ENCODE measurements around the gene SOHLH1. TPM values are rescaled to one million over a fixed set of nuclear protein-coding genes. Genes with fewer than 3 reads are reported as not detected.

SOHLH1 gene
- total and polyA plus RNA-seq, 2 of the 13 experiments (the other 11 are each of a cell fraction or from before 2014, with no cell fraction given) = 0.15 TPM

GRCh38 chr9:135695642-135696041, 3.6 kb downstream of the SOHLH1 start:
- FAIRE-seq = no peak
- Histone ChIP-seq H3K4me3 (replicated peaks in 1 of 3; ENCODE audit: insufficient read depth in 1 of 3, low read depth in 2 of 3, low read length in 3 of 3) (no peak overlapping the region), H4K20me1 (ENCODE audit: insufficient read depth, low read length) (0 out of 2 replicates have a peak, but pooled peaks cover 4% of the 10 kb centered on the region), H3K27ac (ENCODE audit: extremely low read length, insufficient read depth, low read length) (no peak overlapping the region), H3K36me3 (replicated peaks in 1 of 2; ENCODE audit: control insufficient read depth in 1 of 2, insufficient read depth in 2 of 2, low read length in 2 of 2) (no peaks in the 10 kb centered on the region), H3K4me2 (ENCODE audit: low read depth, low read length) (no peak overlapping the region), H3K79me2 (ENCODE audit: insufficient read depth, low read length) (no peaks in the 10 kb centered on the region), H3K9me3 (ENCODE audit: low read length) (no peaks in the 10 kb centered on the region), H3K27me3 (ENCODE audit: control insufficient read depth in 1 of 2, insufficient read depth in 2 of 2, low read length in 2 of 2) (peaks cover 28 to 89% of the 10 kb centered on the region in 2 experiments), H2AFZ (ENCODE audit: low read length) (no peak overlapping the region), H3K9ac (ENCODE audit: insufficient read depth, low read depth, low read length) (no peak overlapping the region), H3K4me1 (ENCODE audit: insufficient read depth, low read length) (no peaks in the 10 kb centered on the region)
- in situ Hi-C loops (cut with HindIII; ENCODE audit: extremely low pct_ligation_motif_present, low pct_unique_long_range_greater_than_20kb) (no loop called here), intact Hi-C loops (cut with micrococcal nuclease; ENCODE audit: unreplicated experiment) (no loop called here)
- no peak for DNase-seq (ENCODE audit: low spot score)
- CTCF ChIA-PET (ENCODE audit: low intra/inter-chr PET ratio, low total read pairs) = no interaction called here
- TF ChIP-seq REL (CRISPR knock-in tag; conservative IDR thresholded peaks at IDR 0.05) = no peak
- no peak for TF ChIP-seq TMF1 (CRISPR knock-in tag; IDR thresholded peaks at IDR 0.05; ENCODE audit: low read depth)
- TF ChIP-seq MATR3 (CRISPR knock-in tag; IDR thresholded peaks at IDR 0.05) = no peak
- TF ChIP-seq HOXA3 (CRISPR knock-in tag; IDR thresholded peaks at IDR 0.05) = no peak
- TF ChIP-seq ZFP90 (CRISPR knock-in tag; IDR thresholded peaks at IDR 0.05; ENCODE audit: borderline replicate concordance) = no peak
- no peak for TF ChIP-seq CENPT (CRISPR knock-in tag; IDR thresholded peaks at IDR 0.05; ENCODE audit: low read depth)
- POLR2A ChIA-PET = no interaction called here
- ATAC-seq = no peak
- no TSS peak for BruUV-seq (replicated peaks)
- WGBS (ENCODE audit: low lambda C conversion rate) = no CpG with 5 or more reads among the region's 12 CpGs

- no peaks in the 10 kb centered on the region for H3K4me1 ChIP-seq (ENCODE audit: insufficient read depth, low read length)
- DNase-seq (ENCODE audit: low spot score) (no peak), ATAC-seq (no peak), FAIRE-seq (no peak)
- in situ Hi-C loops (cut with HindIII; ENCODE audit: extremely low pct_ligation_motif_present, low pct_unique_long_range_greater_than_20kb) = no loop called here
- BruUV-seq (replicated peaks) = no TSS peak
- H3K9ac ChIP-seq (ENCODE audit: insufficient read depth, low read depth, low read length) = no peak overlapping the region
- H3K27ac ChIP-seq (ENCODE audit: extremely low read length, insufficient read depth, low read length) = no peak overlapping the region
- H2AFZ ChIP-seq (ENCODE audit: low read length) = no peak overlapping the region
- WGBS (ENCODE audit: low lambda C conversion rate) = no CpG with 5 or more reads among the region's 16 CpGs
- no peak overlapping the region for H3K4me2 ChIP-seq (ENCODE audit: low read depth, low read length)
- peaks cover 29 to 87% of the 10 kb centered on the region in 2 experiments for H3K27me3 ChIP-seq (ENCODE audit: control insufficient read depth in 1 of 2, insufficient read depth in 2 of 2, low read length in 2 of 2)
- ChIA-PET POLR2A (no interaction called here), CTCF (ENCODE audit: low intra/inter-chr PET ratio, low total read pairs) (no interaction called here)
- no peaks in the 10 kb centered on the region for H3K9me3 ChIP-seq (ENCODE audit: low read length)
- intact Hi-C loops (cut with micrococcal nuclease; ENCODE audit: unreplicated experiment) = no loop called here
- H4K20me1 ChIP-seq (ENCODE audit: insufficient read depth, low read length) = 0 out of 2 replicates have a peak, but pooled peaks cover 4% of the 10 kb centered on the region
- no peak overlapping the region for H3K4me3 ChIP-seq (replicated peaks in 1 of 3; ENCODE audit: insufficient read depth in 1 of 3, low read depth in 2 of 3, low read length in 3 of 3)
- H3K79me2 ChIP-seq (ENCODE audit: insufficient read depth, low read length) = no peaks in the 10 kb centered on the region
- H3K36me3 ChIP-seq (replicated peaks in 1 of 2; ENCODE audit: control insufficient read depth in 1 of 2, insufficient read depth in 2 of 2, low read length in 2 of 2) = no peaks in the 10 kb centered on the region
- TF ChIP-seq ZNF564 (CRISPR knock-in tag; IDR thresholded peaks at IDR 0.05) (no peak), ZC3H4 (CRISPR knock-in tag; IDR thresholded peaks at IDR 0.05; ENCODE audit: borderline replicate concordance) (no peak), PRMT3 (CRISPR knock-in tag; IDR thresholded peaks at IDR 0.05; ENCODE audit: borderline replicate concordance, low read depth) (no peak), ATF7 (IDR thresholded peaks at IDR 0.05) (no peak), ATF7 (CRISPR knock-in tag; IDR thresholded peaks at IDR 0.05) (no peak), STAT6 (CRISPR knock-in tag; IDR thresholded peaks at IDR 0.05; ENCODE audit: borderline replicate concordance) (no peak), YEATS2 (CRISPR knock-in tag; IDR thresholded peaks at IDR 0.05; ENCODE audit: borderline replicate concordance) (no peak), HNRNPUL1 (IDR thresholded peaks at IDR 0.05; ENCODE audit: low read depth, low read length) (no peak), MEIS2 (CRISPR knock-in tag; IDR thresholded peaks at IDR 0.05) (no peak), HOXA9 (CRISPR knock-in tag; IDR thresholded peaks at IDR 0.05; ENCODE audit: borderline replicate concordance) (no peak), ZNF83 (CRISPR knock-in tag; IDR thresholded peaks at IDR 0.05; ENCODE audit: borderline replicate concordance) (no peak)
Measured at GRCh38 chr9:135695036-135695435, 4.2 kb downstream of the SOHLH1 start.

All from HepG2 (cell line).